Epithelial cell of esophagus (primary cell): Measurements from ENCODE around the gene MRPL12.

Experiments
- DNase-seq: peaks from one replicate; pipeline ENCODE4 v3.0.0; 2010; ENCODE audit warnings: low read depth
- H3K4me3 ChIP-seq: 2 replicates; pipeline ENCODE4 v1.5.1; 2011; ENCODE audit warnings: mild to moderate bottlenecking, low read length, control low read depth
- CTCF ChIP-seq: IDR thresholded peaks from 2 replicates; pipeline ENCODE4 v1.5.1; 2011; ENCODE audit warnings: low read depth, mild to moderate bottlenecking, low read length, control low read depth, inconsistent platforms; ENCODE audit not compliant: insufficient read depth; ENCODE audit errors: missing control alignments

MRPL12 gene

DNA sequence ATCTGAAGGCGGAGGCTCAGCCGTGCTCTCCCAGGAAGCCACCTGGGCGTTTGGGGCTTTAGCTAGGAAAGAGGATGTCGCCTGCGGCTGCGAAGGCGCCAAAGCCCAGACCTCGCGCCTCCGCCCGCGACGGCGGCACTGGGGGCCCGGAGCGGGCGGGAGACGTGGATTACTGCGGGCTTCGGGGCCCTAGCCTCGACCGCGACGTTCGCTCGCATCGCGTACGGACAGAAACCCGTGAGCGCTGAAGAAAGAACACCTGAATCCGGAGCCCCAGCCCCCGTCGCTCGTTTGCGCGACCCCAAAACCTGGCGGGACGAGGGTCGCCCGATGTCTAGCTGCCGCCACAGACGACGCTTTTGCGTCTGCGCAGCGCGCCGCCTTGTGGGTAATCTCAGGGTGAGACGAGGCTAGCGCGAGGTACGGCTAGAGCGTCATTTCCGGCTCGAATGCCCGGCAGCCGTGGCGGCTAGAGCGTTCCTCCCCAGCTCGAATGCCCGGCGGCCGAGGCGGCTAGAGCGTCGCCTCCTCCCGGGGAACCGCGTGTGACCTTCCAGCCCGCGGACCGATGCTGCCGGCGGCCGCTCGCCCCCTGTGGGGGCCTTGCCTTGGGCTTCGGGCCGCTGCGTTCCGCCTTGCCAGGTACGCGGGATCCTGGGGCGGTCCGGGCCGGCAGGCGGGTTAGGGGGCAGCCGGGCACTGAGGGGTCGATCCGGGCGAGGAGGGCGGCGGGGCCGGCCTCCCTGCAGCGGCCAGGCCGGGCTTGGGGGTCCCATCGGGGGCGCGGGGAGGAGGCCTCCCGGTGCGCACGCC is at the start of gene MRPL12:
MRPL12 (plus strand) TSS at position 434 of the 813 bp plus-strand sequence; CDS start at position 569, 135 bp downstream.
- peak within 1 kb of the TSS; percentile 92 for H3K4me3 ChIP-seq
- peak; percentile 94 for DNase-seq
- TF ChIP-seq CTCF: no peak

DNA sequence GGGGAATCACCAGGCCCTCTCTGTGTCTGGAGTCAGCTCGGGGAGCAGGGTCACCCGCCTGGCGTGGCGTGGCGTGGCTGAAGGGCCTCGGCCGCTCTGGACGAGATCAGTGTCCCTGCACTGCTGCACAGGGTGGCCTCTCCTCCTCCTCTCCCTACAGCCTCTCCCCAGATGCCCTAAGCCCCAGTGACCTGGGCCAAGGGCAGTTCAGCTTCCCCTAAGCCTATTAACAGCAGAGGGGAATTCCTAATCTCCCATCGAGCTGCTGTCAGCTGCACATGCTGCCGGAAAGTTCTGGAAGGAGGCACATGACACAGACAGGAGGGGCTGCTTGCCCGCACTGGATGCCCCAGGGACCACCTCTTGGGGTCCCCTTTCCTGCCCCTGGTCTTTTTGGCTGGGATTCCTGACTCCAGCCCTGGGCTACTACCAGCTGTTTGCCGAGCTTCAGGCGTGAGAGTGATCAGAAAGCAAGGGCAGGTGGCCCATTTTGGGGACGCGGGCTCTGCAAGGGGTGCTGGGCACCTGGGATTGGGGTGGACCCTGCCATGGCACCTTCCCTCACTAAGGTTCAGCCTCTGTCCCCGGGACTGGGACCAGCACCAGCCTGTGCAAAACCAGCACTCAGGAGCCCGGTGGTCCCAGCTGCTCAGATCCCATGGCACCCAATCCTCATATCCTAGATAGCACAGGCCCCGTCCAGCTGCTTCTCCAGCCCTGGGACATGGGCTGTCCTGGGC is 47.6 kb upstream of the MRPL12 start:
- no peak overlapping the region for H3K4me3 ChIP-seq
- no peak for TF ChIP-seq CTCF
- no peak for DNase-seq

GRCh38 chr17:81656118-81656743 is 46.9 kb upstream of the MRPL12 start, which contains the start of gene PDE6G:
Gene PDE6G (minus strand): TSS chr17:81656542. CDS start chr17:81653305, 3,237 bp downstream.
- no peak for DNase-seq
- no peak for TF ChIP-seq CTCF

DNA sequence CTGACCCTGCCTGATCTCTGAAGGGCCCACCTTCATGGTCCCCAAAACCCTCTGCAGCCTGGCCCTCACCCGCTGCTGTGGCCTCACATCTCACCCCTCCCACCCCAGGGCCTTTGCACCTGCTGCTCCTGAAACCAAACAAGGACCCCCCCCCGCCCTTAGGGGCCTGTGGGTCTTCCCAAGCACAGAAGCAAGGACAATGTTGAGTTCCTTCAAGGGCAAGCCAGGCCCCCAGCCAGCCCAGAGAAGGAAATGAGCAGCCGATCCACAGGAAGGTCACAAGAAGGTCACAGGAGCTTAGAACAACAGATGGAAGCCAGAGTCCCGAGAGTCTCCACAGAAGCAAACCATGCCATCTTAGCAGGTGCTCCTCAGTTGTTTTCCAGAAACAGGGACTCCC is 46.3 kb upstream of the MRPL12 start:
- DNase-seq: no peak
- TF ChIP-seq CTCF: no peak
- H3K4me3 ChIP-seq: no peak overlapping the region

More at GRCh38 chr17:81656118-81656743, 46.9 kb upstream of the MRPL12 start, which contains the start of gene PDE6G:
- no peak within 1 kb of the TSS for H3K4me3 ChIP-seq

DNA sequence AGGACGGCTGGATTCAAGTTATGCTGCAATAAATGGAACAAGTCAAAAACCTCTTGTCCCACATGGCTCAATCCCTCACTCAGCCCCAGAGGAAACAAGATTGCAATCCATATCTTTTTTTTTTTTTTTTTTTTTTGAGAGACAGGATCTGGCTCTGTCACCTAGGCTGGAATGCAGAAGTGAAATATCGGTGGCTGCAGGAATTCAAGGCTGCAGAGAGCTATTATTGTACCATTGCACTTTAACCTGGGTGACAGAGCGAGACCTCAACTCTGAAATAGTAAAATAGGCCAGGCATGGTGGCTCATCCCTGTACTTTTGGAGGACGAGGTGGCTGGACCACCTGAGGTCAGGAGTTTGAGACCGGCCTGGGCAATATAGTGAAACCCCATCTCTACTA is 44.1 kb upstream of the MRPL12 start:
- DNase-seq: no peak
- no peak for TF ChIP-seq CTCF
- no peak overlapping the region for H3K4me3 ChIP-seq

DNA sequence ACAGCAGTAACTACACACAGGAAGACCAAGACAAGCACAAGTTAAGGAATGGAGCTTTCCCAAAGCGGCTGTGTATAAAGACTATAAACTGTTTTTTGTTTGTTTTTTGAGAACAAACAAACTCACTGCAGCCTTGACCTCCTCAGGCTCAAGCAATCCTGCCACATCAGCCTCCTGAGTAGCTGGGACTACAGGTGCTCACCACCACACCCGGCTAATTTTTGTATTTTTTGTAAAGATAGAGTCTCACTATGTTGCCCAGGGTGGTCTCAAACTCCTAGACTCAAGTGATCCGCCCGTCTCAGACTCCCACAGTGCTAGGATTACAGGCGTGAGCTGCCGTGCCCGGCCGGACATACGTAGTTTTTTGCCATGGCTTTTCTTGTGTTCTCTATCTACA is 42.7 kb upstream of the MRPL12 start:
- no peak for TF ChIP-seq CTCF
- no peak overlapping the region for H3K4me3 ChIP-seq
- no peak for DNase-seq
